DMS53 (cell line): Measurements from ENCODE around the gene HNRNPF.
"Not testable (repeated sequence)": the region's sequence is repeated elsewhere in the genome, so short reads cannot be mapped to it uniquely, and the experiment has no call there.

Experiments used
- DNase-seq: peaks from one replicate; lab custom pipeline; 2025; lab: John Stamatoyannopoulos, UW

The HNRNPF gene

DNA sequence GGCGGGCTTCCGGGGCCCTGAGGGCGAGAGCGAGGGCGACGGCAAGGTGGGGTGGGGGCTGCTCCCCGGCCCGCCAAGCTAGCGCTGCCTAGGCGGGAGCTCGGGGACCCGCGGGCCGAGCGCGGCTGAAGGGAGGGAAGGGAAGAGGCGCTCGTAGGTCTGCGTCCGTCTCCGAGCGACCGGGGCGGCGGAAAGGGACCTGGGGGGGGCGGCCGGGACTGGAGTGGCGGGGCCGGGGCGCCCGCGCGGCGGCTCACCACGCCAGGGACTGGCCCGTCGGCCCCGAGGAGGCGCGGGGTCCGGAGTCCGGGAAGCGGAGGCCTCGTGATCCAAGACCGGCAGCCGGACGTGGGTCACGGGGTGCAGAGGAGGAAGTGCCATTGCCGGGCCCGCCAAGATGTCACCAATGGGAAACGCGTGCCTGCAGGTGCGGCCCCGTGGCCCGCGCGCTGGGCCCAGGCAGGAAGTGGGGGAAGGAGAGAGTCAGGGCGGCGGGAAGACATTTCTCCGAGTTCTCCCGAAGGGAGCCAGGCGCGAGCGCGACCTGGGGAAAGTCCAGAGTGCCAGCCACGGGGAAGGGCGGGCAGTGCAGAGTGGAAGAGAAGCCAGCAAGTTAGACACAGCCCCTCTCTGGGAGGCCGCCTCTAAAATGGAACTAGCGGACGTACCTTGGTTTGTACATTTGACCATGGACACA, 11.9 kb downstream of the HNRNPF start:
- DNase-seq: peak; percentile 98

DNA sequence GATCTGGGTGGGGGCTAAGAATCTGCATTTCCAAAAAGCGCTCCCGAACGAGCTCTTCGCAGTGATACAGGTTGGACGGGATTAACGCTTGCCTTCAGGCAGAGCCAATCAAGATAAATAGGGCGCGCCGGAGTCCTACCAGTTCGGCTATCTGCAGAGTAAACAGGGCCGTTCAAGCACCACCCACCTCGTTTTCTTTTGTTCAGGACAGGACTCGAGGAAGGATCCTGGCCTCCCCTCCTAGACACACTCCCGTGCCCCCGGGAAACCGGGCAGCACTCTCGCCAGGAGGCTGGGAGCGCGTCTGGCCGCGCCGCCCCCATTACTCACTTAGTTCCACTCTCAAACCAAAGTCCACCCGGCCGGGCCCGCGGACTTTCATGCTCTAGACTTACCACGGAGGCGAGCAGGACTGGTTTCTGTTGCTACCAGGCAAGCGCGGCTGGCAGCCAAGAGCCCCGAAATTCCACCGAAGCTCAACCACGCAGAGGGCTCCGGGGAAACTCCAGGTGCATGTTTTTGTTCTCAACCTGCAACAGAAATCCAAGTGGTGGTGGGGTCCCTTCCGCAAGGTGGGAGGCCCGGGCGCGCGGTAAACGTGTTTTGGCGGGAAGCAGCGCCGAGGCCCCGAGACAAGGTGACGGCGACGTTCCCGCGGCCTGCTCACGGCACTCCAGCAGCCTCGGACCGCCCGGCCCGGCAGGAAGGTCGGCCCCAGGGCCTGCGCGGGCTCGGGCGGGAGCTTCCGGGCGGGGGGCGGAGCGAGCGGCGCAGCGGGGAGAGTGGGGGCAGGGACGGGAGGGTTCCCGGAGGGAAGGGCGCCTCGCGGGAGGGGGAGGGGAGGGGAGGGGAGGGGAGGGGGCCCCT, 12.7 kb downstream of the HNRNPF start:
- peak; percentile 92 for DNase-seq

DNA sequence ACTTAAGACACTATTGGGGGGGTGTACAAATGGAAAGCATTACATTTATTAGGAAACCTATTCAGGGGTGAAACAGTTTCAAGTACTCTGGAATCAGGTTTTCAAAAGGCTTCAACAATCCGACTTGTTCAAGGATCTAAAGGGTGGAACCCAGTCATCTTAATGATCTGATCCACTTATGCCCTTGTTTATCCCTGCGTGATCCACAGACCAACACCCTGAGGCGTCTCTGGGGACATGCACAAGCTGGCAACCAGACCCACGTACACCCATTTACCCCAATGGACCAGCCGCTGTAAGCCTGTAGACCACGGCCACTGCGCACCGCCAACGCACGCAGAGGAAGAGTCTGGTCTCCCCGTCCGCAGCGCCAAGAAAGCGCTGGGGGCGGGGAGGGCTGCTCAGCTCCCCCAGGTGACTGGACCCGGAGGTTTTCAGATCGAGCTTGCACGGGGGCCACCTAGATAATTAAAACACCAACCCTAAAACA, 13.4 kb downstream of the HNRNPF start:
- peak; percentile 62 for DNase-seq

DNA sequence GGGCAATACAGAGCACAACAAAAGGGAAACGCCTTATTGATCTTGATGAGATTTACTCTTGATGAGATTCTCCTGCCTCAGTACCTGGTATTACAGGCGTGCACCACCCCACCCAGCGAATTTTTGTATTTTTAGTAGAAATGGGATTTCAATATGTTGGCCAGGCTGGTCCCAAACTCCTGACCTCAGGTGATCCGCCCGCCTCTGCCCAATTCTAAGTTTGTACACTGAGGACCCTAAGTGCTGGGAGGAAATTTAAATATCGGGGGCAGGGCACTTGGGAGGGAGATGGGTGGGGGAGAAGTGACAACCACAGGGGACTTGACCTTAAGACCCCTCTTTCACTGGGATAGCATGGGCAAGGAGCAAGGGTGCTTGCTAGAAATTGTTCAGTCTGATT, 14.1 kb downstream of the HNRNPF start:
- no peak for DNase-seq

DNA sequence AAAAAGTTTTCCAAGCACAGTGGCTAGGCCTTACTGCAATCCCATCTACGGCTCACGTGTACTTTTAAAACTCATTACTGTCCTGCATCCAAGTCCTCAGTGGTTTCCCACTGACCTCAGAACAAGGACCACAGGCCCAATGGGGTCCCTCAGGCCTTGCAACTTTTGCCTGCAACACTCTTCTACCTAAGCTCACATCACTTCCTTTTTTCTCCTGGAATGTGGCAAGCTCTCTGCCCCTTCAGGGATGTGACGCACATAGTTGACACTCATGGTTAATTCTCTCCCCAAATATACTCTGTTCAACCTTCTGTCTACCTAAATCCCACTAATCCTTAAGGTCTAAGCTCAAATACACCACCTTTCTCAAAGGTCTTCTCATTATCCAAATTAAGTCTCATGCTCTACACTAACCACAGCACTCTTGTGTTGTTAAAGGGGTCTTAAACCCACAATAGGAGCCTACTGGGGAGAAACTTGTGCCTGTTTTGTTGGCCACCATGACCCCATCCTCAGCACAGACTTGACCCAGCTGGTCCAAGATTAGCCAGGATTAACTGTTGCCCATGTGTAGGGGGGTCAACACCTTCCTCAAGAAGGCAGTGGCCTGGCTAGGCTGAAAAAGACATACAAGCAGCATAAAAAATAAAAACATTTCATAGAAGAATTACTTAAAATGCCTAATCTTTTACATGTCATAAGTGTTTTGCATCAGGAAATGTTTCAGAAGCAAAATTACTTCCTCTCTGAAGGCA, 15.2 kb downstream of the HNRNPF start:
- no peak for DNase-seq

DNA sequence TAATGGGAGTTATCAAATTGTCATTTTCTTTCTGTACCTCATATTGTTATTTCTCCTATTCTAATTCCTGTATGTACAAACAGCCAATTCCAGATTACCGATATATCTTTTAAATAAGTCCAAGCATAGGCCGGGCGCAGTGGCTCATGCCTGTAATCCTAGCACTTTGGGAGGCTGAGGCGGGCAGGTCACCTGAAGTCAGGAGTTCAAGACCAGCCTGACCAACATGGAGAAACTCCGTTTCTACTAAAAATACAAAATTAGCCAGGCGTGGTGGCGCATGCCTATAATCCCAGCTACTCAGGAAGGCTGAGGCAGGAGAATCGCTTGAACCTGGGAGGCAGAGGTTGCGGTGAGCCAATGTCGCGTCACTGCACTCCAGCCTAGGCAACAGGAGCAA, 15.8 kb downstream of the HNRNPF start:
- not testable (repeated sequence) for DNase-seq

DNA sequence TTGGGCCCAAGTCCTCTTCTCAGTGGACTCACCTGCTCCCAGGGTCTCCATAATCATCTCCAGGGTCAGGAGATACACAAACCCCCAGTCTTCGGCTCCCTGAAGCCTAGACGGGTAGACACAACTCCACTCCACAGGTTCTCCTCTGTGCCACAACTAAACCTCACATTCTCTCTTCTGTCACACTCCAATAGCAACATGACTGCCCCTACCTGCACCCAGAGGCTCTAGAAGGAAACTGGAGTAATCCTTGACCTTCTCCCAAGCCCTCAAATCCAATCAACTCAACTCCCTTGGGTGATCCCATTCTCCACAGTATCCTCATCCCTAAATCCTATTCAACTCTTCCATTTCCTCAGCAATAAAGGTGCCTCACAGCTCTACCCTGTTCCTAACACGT, 16.2 kb downstream of the HNRNPF start:
- DNase-seq: no peak

DNA sequence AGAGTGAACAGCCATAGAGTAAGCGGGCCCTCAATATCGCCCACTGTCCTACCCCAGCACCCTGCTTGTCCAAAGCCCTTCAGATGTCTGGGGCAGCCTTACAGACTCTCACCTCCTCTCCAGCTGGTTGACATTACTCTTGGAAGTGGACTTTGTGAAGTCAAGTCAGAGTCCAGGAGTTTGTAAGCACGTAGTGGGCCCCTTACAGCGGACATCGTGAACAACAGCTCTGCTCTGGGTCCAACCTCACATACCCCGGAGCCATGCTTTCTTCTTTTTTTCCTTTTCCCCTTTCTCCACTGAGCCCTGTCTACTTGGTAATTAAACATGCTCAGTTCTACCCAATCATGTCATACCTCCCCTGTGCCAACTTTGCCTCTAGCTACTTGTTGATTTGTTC, 17.5 kb downstream of the HNRNPF start:
- DNase-seq: no peak

DNA sequence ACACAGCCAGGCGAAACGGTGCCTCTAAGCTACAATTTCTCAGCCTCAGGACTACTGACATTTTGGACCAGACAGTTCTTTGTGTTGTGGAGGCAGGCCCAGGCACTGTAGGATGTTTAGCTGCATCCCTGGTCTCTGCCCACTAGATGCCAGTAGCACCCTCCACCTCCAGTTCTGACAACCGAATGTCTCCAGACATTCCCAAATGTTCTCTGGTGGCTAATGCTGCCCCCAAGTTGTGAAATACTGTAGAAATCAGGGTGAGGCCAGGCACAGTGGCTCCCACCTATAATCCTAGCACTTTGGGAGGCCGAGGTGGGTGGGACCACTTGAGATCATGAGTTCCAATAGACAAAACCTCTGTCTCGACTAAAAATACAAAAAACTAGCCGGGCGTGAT, 18.2 kb downstream of the HNRNPF start:
- DNase-seq: peak; percentile 41

DNA sequence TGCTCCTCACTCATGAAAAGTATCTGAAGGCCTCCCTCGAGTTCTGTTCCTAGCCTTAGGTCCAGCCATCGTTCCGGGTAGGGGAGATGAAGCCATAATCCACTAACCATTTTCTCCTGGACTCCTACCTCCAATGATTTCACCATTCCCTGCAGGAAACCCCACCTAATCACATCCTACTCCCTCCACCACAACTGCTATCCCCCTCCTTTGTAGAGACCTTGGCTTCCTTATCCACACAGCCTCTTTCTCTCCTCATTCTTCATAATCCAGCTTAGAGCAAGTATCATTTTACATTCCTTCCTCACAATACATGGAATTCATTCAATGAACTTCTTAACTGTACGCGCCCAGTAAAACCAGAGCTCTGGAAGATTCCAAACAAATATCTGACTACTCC, 18.7 kb downstream of the HNRNPF start:
- no peak for DNase-seq

DNA sequence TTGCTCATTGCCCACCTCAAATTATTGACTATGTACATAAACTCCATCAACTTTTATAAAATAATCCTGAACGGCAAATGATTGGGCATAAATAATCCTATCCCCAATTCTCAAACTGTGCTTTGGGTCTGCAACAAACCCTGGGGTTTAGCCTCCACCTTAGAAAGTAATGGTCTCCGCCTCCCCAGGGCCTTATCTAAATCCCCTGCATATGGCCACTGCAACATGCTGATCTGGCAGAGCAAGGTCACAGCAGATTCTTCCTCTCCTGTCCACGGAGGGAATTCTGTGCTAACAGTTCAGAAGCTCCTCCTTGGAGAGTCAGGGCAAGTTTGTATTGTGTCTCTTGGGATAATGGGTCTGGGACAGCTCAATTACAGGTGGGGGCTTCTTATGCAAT, 19.1 kb downstream of the HNRNPF start:
- no peak for DNase-seq

DNA sequence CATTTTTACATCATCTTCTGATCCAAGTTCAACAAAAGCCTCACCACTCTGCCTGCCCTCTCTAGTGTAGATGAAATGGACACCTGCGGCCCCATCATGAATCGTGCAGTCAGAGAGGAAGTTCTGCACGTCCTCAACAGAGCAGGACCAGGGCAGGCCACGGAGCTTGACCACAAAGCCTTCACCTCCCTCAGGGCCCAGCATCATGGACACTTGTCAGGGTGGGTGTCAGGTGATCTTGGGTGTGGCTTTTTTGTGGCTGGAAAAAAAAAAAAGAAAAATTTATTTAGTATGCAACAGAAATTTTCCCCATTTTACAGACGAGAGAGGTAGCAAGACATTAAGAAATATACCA, 21.3 kb downstream of the HNRNPF start:
- DNase-seq: no peak

DNA sequence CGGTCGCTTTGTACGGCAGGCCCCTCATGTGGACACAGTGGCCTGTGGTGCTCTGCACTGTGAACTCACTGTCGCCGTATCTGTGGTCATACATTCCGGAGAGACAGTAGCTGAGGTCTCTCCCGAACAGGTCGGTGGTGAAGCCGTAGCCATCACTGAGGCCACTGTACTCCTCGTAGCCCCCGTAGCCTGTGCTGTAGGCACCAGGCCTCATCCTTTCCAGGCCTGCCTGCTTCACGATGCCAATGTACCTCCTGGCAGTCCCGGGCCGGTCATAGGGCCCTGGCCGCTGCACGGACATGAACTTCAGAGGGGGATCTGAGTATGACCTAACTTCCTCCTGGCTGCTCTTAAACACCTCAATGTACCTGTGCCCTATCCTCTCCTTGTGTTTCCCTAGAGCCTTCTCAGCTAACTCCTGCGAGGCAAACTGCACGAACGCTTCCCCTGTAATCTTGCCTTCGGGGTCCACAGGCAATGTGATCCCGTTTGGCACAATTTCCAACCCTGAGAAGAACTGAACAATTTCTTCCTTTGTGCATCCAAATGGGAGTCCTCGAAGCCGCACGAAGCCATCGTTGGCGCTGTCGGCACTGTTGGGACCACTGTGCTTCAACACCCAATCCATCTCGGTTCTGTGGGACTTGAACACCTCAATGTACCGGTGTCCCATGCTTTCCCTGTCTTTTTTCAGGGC, 21.9 kb downstream of the HNRNPF start:
- no peak for DNase-seq

DNA sequence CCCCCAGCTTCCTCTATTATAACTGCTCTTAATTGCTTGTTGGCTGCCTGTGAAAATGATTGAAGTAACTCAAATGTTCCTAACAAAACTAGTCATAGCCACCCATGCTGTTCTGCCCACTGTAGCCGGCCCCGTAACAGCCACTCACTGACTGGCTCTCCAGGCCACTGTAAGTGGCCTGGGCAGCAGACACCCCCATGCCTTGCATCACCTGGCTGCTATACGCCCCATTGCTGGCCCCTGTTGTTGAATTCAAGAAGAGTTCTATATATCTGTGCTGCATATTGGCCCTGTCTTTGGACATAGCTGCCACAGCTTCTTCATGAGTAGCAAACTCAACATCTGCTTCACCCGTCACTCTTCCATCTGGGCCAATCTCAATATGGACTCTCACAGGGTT, 22.4 kb downstream of the HNRNPF start:
- no peak for DNase-seq

DNA sequence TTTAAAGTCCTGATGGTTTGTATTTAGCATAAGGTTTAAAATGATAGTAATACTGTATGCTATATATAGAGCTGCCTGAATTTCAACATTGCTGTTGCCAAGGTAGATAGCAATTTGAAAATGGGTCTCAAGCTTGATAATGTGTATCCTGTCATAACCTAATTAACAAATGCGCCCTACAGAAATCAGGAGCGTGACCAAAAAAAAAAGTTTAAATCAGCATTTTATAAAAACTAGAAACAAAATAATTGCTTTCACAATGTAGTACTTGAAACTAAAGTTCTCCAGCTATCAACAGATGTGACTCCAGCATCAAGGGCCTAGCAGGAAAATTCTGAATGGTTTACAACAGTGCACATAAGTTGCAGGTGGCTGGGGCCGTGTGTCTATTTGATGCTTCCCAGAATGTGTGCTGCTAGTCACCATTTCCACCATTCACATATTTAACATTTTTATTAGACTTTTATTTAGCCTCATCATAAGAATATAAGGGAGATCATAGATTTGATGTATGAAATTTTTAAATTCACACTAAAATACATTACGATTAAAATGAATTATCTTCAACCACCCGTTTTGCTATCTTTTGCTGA, 23.5 kb downstream of the HNRNPF start:
- DNase-seq: no peak

DNA sequence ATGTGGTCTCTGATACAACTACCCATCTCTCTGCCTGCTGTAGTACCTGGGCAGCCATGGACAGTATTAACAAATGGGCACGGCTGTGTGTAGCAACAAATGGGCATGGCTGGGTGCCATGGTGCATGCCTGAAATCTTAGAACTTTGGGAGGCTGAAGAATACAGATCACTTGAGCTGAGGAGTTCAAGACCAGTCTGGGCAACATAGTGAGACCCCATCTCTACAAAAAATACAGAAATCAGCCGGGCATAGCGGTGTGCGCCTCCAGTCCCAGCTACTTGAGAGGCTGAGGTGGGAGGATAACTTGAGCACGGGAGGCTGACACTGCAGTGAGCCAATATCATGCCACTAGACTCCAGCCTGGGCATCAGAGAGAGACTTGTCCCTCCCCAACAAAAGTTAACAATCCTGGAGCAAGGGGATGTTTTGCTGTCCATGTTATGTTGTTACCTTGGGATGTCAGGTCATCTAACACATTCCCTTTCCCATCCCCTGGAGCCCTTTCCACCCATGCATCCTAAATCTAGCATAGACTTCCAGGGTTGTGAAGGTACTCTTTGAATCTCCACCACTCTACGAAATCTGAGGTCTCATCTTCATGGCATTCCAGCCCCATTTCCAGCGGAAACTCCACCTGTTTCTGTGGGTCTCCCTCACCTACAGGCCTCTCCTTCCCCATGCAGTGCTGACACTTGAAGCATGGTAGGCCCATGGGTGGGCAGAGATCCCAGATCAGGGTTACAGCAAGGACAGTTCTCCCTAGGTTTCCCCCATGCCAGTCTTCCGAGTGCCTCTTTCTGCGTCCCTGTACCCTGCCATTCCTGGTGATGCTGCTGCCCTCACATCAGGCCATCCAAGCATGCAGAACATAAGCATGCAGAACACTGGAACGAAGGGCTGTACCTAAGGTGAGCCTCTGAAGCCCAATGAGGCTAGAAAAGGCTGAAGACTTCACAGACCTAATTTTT, 24.4 kb downstream of the HNRNPF start:
- peak; percentile 47 for DNase-seq

DNA sequence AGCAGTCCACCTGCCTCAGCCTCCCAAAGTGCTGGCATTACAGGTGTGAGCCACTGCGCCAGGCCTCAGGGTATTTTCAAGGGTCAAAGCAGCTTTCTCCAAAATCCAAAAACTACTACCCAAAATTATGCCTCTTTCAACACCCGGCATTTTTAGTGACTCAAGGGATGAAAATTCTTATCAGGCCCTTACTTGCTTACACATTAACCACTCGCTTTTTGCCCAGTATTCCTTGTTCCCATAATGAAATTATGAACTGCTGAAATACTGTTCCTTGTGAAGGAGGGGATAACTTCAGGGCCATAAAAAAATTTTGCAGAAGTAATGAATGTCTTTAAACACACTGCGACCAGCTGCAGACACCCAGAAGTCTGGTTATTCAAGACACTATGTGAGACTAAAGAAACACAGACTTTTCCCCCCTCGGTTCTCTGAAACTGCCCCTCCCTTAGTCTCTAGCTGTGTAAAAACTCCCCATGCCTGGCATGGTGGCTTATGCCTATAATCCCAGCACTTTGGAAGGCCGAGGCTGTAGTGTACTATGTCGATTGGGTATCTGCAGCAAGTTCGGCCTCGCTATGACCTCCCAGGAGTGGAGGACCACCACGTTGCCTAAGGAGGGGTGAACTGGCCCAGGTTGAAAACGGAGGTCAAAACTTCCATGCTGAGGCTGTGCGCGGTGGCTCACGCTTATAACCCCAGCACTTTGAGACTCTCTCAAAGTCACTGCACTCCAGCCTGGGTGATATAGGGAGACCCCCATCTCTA, 25.6 kb downstream of the HNRNPF start:
- DNase-seq: no peak

DNA sequence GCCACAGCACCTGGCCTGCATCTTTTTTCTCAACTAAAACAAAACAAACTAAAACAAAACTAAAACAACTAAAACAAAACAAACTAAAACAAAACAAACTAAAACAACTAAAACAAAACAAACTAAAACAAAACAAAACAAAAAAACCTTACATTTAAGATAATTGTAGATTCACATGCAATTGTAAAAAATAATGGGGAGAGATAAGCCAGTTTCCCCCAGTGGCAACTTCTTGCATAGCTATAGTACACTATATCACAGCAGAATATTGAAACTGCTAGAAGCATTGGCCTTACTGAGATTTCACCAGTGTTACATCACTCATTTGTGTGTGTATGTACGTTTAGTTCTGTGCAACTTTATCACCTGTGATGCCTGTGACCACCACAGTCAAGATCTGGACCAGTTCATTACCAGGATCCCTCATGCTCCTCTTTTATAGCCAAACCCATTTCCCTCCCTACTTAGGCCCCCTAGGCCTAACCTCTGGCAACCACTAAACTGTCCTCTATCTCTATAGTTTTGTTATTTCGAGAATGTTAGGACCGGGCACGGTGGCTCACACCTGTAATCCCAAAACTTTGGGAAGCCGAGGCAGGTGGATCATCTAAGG, 28.3 kb downstream of the HNRNPF start:
- peak; percentile 57 for DNase-seq

DNA sequence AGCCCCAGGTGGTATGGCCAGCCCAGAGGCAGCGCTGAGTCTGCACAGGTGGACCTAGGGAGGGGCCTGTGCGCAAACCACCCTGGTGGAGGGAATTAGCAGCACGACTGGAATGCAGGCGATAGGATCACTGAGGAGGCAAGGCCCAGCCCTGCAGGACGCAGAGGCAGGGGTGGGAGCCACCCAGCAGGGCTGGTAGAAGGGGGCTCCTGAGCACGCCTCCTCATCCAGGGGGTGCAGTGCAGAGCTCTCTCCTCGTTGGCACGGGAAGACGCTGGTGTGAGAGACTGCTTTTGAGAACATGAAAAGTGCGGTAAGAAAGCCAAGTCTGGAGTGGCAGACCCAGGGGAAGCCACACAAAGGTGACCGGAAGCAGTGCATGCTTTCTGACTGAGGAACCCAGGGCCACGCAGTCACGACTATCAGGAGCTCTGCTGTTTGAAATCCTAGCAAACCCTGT, 31.5 kb downstream of the HNRNPF start:
- DNase-seq: peak; percentile 20
